Measurements from ENCODE around the gene GABARAPL2. TPM values are rescaled to one million over a fixed set of nuclear protein-coding genes. Genes with fewer than 3 reads are reported as not detected.
"Not testable (repeated sequence)": the region's sequence is repeated elsewhere in the genome, so short reads cannot be mapped to it uniquely, and the experiment has no call there.

GABARAPL2 gene
- polyA plus RNA-seq, 3 donors = 84.3 to 302 (median 280) TPM

DNA sequence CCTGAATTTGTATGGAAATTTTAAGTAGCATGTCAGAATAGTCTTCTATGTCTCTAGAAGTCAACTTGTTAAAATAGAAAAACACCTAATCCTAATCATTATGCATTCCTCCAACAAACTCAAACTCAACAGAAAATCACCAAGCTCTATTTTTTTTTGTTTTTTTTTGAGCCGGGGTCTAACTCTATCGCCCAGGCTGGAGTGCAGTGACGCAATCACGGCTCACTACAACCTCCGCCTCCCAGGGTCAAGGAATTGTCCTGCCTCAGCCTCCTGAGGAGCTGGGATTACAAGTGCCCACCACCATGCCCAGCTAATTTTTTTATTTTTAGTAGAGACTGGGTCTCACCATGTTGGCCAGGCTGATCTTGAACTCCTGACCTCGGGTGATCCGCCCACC is 19.9 kb upstream of the GABARAPL2 start:
- H3K79me2 ChIP-seq (ENCODE audit: insufficient read depth, low read length) = no peaks in the 10 kb centered on the region
- no peak overlapping the region for H3K4me3 ChIP-seq (replicated peaks in 1 of 3; ENCODE audit: low read depth in 2 of 3, low read length in 3 of 3)
- no peaks in the 10 kb centered on the region for H3K27me3 ChIP-seq (ENCODE audit: control insufficient read depth in 2 of 2, insufficient read depth in 2 of 2, low read length in 2 of 2)
- TF ChIP-seq, protein P1, sequence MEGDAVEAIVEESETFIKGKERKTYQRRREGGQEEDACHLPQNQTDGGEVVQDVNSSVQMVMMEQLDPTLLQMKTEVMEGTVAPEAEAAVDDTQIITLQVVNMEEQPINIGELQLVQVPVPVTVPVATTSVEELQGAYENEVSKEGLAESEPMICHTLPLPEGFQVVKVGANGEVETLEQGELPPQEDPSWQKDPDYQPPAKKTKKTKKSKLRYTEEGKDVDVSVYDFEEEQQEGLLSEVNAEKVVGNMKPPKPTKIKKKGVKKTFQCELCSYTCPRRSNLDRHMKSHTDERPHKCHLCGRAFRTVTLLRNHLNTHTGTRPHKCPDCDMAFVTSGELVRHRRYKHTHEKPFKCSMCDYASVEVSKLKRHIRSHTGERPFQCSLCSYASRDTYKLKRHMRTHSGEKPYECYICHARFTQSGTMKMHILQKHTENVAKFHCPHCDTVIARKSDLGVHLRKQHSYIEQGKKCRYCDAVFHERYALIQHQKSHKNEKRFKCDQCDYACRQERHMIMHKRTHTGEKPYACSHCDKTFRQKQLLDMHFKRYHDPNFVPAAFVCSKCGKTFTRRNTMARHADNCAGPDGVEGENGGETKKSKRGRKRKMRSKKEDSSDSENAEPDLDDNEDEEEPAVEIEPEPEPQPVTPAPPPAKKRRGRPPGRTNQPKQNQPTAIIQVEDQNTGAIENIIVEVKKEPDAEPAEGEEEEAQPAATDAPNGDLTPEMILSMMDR (IDR thresholded peaks at IDR 0.05) = no peak
- Mint-ChIP-seq H3K4me3 (no peak overlapping the region), H3K4me1 (peaks cover 9% of the 10 kb centered on the region), H3K9me3 (no peaks in the 10 kb centered on the region), H3K27ac (no peak overlapping the region), H3K36me3 (no peaks in the 10 kb centered on the region), H3K27me3 (ENCODE audit: low read depth in 3 of 3) (peaks cover 0 to 4% (median 2%) of the 10 kb centered on the region in 3 donors)
- H4K20me1 ChIP-seq (ENCODE audit: insufficient read depth, low read length) = no peaks in the 10 kb centered on the region
- H3K4me1 ChIP-seq (ENCODE audit: control insufficient read depth in 1 of 2, insufficient read depth in 2 of 2, low read length in 2 of 2) = peaks cover 10% of the 10 kb centered on the region in 2 donors
- no peak overlapping the region for H2AFZ ChIP-seq (ENCODE audit: insufficient read depth, low read depth, low read length, poor library complexity, severe bottlenecking)
- 94% methylated on average over 6 of the region's 7 CpGs for WGBS (ENCODE audit: insufficient coverage)
- H3K4me2 ChIP-seq (replicated peaks; ENCODE audit: extremely low read depth, low read length, poor library complexity, severe bottlenecking) = no peak overlapping the region
- H3K27ac ChIP-seq (ENCODE audit: low read depth in 1 of 2, low read length in 2 of 2) = no peak overlapping the region
- H3K9me3 ChIP-seq (replicated peaks in 1 of 2; ENCODE audit: control insufficient read depth in 1 of 2, insufficient read depth in 1 of 2, low read length in 2 of 2) = no peaks in the 10 kb centered on the region
- no peak for DNase-seq
- intact Hi-C loops (cut with micrococcal nuclease) = no loop called here
- no peak overlapping the region for H3K9ac ChIP-seq (ENCODE audit: insufficient read depth, low read length, poor library complexity, severe bottlenecking)
- no peaks in the 10 kb centered on the region for H3K36me3 ChIP-seq (replicated peaks in 1 of 2; ENCODE audit: control insufficient read depth in 1 of 2, insufficient read depth in 2 of 2, low read length in 2 of 2)

- H3K4me3 ChIP-seq (replicated peaks in 1 of 3; ENCODE audit: low read depth in 2 of 3, low read length in 3 of 3); H3K4me3 Mint-ChIP-seq; H2AFZ ChIP-seq (ENCODE audit: insufficient read depth, low read depth, low read length, poor library complexity, severe bottlenecking); H3K27me3 ChIP-seq (ENCODE audit: control insufficient read depth in 2 of 2, insufficient read depth in 2 of 2, low read length in 2 of 2); DNase-seq; H3K27ac ChIP-seq (ENCODE audit: low read depth in 1 of 2, low read length in 2 of 2); H3K27me3 Mint-ChIP-seq (ENCODE audit: low read depth in 3 of 3); H3K9me3 ChIP-seq (replicated peaks in 1 of 2; ENCODE audit: control insufficient read depth in 1 of 2, insufficient read depth in 1 of 2, low read length in 2 of 2); H3K4me1 Mint-ChIP-seq; H3K9ac ChIP-seq (ENCODE audit: insufficient read depth, low read length, poor library complexity, severe bottlenecking); H3K36me3 ChIP-seq (replicated peaks in 1 of 2; ENCODE audit: control insufficient read depth in 1 of 2, insufficient read depth in 2 of 2, low read length in 2 of 2); H3K9me3 Mint-ChIP-seq; H4K20me1 ChIP-seq (ENCODE audit: insufficient read depth, low read length); H3K79me2 ChIP-seq (ENCODE audit: insufficient read depth, low read length); intact Hi-C loops (cut with micrococcal nuclease); H3K36me3 Mint-ChIP-seq; H3K4me2 ChIP-seq (replicated peaks; ENCODE audit: extremely low read depth, low read length, poor library complexity, severe bottlenecking): not testable (repeated sequence)
- peaks cover 10% of the 10 kb centered on the region in 2 donors for H3K4me1 ChIP-seq (ENCODE audit: control insufficient read depth in 1 of 2, insufficient read depth in 2 of 2, low read length in 2 of 2)
- WGBS (ENCODE audit: insufficient coverage) = 92% methylated on average over 2 of the region's 9 CpGs
- H3K27ac Mint-ChIP-seq = peak overlapping the region in 1 of 7 donors; percentile 21
These were observed 17.7 kb upstream of the GABARAPL2 start for GRCh38 chr16:75548456-75548855.
